ENCODE measurements around the gene TBX19.

TBX19 gene

DNA sequence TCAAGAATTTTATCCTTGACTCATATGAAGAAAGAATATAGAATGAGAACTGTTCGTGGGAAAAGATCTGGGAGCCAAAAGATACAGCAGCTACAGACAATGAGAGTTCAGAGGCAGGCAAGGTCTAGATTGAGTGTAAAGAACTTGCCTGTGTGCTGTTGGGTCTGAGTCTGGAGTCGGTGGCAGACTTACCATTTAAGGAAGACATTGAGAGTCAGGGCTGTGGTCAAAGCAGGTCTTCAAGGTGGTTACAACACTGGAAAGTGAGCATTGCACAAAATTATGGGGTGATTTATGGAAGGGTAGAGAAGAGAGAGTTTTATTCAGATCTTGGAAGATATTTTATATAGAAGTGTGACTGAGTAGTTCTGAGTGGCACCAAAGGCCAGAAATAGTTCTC lies 80.6 kb downstream of the TBX19 start:
- H3K4me3 ChIP-seq (ENCODE audit: low read length), result no peak overlapping the region
- no peak overlapping the region for H2AFZ ChIP-seq (ENCODE audit: low read depth, low read length)
- no peaks in the 10 kb centered on the region for H3K36me3 ChIP-seq (ENCODE audit: insufficient read depth, low read length)
- peaks cover 3% of the 10 kb centered on the region for H3K27me3 ChIP-seq (ENCODE audit: insufficient read depth, low read length)
- no peaks in the 10 kb centered on the region for H3K4me1 ChIP-seq (ENCODE audit: insufficient read depth, low read length)
- no peaks in the 10 kb centered on the region for H3K9me3 ChIP-seq (ENCODE audit: low read length)

- H3K4me1 ChIP-seq (ENCODE audit: insufficient read depth, low read length), result no peaks in the 10 kb centered on the region
- no peaks in the 10 kb centered on the region for H3K36me3 ChIP-seq (ENCODE audit: insufficient read depth, low read length)
- H3K4me3 ChIP-seq (ENCODE audit: low read length), result no peak overlapping the region
- H3K27me3 ChIP-seq (ENCODE audit: insufficient read depth, low read length), result peaks cover 3% of the 10 kb centered on the region
- H3K9me3 ChIP-seq (ENCODE audit: low read length), result no peaks in the 10 kb centered on the region
- no peak overlapping the region for H2AFZ ChIP-seq (ENCODE audit: low read depth, low read length)
Observed at GRCh38 chr1:168362991-168363390, 82.3 kb downstream of the TBX19 start.

All from neuron (in vitro differentiated cells).